GM18517 (cell line): ENCODE data around the gene ZFYVE1.
A peak's percentile ranks its signal among the peaks of the same experiment; 100 is the strongest.
"Not testable (repeated sequence)": the region's sequence is repeated elsewhere in the genome, so short reads cannot be mapped to it uniquely, and the experiment has no call there.

Experiments used
- ATAC-seq: cut with Tn5 transposase; IDR thresholded peaks from one replicate; pipeline ENCODE4 v1.9.1; 2021; ENCODE audit warnings: mild to moderate bottlenecking, moderate library complexity; ENCODE audit not compliant: unreplicated experiment

Gene ZFYVE1

DNA sequence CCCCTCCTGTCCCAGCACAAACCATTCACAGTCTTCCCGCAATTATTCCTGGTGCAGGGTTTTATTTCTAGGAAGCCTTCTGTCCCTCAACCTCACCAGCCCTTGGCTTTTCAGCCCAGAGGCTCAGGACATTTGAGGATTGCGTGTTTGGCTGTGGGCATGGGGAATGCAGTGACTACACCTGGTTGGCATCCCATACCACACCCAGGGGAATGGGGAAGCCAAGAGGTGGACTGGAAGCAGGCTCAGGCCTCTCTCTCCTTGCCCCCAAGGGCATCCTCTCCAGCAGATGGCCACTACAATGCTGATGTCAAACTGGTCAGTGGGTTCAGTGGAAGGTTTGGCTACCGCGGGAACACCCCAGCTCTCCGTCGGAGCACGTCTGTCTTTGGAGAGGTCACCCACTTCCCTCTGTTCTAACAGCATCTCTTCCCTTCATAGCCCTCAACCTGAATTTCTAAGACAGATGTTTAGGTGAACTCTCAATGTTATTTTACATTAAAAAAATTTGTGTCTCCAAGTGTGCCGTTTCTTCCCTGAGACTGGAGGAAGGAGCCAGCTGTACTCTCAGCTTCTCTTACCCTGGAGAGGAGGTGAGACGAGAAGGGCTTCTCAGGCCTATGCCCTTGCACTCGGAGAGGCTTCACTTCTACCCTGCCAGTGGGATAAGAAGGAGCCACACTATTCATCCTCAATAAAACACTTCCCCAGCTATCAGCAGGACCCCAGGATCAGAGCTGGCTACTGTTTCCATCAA lies 65.1 kb downstream of the ZFYVE1 start:
- no peak for ATAC-seq

DNA sequence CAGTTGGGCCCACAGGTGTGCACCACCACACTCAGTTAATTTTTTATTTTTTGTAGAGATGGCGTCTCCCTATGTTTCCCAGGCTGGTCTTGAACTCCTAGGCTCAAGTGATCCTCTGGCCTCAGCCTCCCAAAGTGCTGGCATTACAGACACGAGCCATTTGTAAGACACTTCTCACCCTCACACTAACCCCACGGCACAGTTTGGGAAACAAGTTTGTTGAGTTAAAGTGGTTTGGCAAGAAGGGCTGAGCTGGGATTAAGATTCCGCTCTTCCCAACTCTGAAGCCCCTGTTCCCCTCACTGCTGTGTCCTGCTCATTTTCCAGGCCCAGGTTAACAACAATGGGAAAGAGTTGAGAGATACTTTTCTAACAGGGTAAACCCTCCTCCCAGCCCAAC lies 65.9 kb downstream of the ZFYVE1 start:
- ATAC-seq, result not testable (repeated sequence)

DNA sequence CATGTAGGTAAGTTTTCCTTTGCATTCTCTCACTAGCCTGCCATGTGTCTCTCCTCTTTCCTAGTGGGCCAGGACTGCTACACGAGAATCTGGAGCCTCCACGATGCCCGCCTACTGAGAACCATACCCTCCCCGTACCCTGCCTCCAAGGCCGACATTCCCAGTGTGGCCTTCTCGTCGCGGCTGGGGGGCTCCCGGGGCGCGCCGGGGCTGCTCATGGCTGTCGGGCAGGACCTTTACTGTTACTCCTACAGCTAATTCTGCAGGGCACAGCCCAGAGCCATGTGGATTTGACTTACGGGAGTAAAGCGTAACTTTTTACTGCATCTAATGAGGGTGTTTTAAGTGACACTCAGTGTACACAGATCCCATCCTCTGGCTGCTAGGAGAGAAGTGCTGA lies 68.4 kb downstream of the ZFYVE1 start:
- no peak for ATAC-seq

DNA sequence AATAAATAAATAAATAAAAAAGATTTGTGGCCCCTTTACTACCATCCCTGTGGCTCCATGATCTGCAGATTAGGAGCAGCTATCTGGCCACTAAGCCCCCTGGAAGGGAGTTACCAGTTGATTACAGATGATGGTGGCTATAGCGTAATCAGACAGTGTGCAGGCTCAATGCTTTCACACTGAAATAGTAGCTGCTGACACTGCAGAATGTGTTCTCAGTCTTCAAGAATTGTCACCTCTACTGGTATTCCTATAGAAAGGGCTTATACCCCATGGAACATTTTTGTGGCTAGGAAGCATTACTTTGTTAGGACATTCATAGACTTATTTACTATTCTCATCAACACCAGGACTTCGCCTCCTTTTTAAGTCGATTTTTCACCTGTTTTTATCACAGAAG lies 69.7 kb downstream of the ZFYVE1 start:
- ATAC-seq, result no peak

DNA sequence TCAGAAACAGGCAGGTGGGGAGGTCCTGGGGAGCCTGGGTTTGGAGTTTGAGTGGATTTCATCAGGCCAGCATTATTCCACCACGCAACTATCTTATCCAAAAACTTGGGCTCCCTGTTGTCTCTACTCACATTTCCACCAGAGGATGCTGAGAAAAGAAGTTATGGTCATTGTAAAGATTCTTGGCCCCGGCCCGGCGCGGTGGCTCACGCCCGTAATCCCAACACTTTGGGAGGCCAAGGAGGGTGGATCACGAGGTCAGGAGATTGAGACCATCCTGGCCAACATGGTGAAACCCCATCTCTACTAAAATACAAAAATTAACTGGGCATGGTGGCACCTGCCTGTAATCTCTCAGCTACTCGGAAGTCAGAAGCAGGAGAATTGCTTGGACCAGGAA lies 70.2 kb downstream of the ZFYVE1 start:
- not testable (repeated sequence) for ATAC-seq

DNA sequence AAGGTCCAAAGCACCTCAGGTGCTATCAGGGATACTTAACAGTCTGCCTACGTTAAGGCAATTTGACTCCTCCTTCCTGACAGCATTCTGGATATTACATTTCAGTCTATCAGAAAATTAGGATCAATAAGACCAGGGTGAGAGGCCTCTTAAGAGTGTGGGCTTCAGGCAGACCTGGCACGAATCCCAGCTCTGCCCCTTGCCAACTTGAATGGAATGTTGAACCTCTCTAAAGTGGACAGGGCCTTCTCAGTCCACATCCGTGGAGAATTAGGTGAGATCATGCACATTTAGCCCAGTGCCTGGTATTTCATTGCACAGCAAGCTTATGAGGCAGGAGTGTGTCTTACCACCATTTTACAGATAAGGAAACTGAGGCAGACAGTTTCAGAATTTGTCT lies 74.7 kb downstream of the ZFYVE1 start:
- no peak for ATAC-seq

DNA sequence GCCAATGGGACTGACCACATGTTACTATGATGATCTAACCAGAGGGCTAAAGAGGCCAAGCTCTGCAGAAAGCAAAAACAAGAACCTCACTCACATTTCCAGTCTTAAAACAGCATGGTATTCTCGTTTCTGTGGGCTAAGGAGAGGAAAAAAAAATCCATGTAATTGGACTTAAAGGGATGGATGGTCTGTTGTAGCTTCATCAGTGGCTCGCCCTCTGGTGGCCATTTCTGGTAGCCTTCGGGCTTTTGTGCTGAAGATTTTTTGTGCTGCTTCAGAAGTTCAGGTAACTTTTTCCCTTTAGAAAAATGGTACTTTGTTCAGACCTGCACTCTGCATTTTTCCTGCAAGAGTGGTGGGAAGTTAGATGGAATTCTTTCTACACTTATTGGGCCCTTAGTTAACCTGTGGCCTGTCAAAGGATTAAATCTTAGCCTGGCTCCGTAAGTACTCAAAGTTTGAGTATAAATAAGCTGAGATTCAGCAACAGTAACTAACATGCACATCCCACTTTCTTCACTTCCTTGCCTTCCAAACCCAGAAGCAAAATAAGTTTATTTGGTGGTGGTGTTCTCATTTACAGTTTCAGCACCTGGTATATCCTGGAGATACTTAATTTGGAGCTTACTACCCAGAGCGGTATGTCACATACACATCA lies 78.3 kb downstream of the ZFYVE1 start:
- no peak for ATAC-seq

DNA sequence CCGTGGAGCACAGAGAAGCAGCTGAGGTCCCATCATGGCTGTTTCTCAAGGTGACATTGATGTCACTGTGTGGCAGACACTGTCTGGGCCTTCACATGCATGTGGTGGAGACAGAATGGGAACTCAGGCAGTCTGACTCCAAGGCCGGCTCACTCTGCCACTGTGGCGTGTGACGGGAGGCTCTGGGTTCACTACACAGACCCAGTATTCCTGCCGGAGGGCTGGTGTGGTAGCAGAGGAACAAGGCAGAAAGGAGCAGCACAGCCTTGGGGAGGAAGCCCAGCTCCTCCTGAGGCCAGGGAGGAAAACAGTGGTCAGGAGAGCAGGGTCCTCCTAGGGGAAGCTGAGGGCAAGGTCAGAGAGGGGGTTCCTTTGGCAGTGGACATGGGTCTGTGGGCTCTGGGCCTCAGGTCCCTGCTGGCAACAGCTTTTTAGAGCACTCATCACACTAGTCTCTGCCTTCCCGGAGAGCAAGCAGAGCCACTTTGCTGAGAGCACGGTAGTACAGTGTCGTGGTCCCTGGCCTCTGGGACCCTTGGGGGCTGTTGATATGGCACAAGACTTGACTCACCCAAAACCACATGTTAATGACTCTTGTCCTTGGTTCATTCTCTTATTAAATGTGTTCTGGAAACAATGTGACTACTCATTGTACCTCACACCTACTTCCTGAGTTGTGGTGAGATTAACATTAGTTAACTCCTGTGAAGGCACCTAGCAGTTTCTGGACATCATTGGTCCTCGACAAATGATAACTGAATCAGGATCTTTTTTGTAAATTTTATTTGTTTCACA lies 79.3 kb downstream of the ZFYVE1 start:
- no peak for ATAC-seq

DNA sequence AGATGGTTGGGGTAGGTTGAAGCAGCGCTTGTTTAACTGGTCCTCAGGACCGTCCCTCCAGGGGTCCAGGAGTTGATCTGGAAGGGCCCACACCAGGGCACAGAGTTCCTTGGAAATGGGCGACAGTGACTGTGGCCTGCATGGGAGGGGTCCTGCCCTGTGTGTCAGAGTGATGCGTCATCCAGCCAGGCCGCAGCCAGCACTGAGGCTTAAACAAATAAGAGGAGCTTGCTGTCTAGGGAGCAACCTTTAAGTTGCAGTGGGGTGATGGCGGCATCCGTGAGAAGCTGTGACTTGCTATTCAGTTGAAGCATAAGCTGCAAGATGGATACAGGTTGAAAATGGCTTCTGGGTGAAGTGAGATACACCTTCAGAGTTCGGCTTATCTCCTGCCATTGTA lies 80.4 kb downstream of the ZFYVE1 start:
- ATAC-seq, result no peak

DNA sequence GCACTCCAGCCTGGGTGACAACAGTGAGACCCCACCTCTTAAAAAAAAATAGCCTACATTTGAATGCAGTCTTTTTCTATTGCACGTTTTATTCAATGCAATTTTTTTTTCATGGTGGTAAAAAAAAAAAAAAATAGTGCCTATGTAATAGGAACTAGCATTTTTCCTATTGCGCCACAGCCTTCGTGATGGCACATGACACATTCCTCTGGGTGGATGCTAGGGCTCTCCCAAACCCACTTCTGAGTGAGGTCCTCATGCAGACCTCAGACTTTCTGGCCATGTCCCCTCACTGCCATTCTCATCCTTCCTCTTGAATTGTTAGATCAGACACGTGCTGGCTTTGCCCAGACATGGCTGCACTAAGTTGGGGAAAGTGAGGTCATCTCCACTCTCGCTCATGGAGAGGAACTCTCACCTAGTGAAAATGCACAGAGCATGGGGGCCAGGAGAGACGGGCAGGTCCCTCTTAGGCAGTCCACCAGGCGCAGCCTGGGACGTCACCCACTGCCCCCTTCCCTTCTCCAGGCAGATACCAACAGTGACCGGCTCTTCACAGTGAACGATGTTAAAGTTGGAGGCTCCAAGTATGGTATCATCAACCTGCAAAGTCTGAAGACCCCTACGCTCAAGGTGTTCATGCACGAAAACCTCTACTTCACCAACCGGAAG lies 81.4 kb downstream of the ZFYVE1 start:
- no peak for ATAC-seq

DNA sequence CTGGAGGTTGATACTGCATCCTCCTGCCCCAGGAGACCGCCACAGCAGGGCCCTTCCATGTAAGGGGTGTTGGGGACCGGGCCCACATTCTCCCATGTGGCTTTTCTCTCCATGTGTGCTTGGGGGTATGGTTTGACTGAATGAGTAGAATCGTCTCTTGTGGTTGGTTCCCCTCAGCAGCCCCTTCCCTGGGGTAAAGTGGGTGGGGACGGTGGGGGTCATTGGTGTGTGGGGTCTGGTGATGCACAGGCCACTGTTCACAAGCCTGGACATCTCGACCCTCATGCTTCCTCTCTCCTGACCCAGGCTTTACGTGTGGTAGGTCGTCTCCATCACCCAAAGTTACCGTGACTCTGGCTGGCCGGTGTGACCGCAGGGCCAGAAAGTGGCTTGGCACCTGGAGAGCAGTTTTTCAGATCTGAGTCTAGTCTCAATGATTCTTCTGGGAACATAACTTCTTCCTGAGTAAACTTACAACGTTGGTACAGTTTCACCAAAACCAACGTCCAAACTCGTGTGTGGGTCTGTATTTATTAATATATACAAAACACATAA lies 83.0 kb downstream of the ZFYVE1 start:
- no peak for ATAC-seq

DNA sequence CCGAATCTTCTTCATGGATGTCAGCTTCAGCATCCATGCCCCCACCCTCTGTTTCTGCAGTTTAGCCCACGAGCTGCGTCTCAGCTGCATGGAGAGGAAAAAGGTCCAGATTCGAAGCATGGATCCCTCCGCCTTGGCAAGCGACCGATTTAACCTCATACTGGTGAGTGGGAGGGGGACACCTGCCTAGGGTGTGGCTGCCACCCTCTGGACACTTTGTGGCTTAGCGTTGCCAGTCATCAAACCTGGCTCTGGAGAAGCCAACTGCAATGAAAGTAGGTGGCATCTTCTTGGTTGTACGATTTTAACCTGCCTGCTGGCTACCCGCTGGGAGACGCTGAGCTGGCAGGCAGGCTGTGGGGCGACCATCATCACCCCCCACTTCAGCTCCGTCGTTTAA lies 84.0 kb downstream of the ZFYVE1 start:
- no peak for ATAC-seq

DNA sequence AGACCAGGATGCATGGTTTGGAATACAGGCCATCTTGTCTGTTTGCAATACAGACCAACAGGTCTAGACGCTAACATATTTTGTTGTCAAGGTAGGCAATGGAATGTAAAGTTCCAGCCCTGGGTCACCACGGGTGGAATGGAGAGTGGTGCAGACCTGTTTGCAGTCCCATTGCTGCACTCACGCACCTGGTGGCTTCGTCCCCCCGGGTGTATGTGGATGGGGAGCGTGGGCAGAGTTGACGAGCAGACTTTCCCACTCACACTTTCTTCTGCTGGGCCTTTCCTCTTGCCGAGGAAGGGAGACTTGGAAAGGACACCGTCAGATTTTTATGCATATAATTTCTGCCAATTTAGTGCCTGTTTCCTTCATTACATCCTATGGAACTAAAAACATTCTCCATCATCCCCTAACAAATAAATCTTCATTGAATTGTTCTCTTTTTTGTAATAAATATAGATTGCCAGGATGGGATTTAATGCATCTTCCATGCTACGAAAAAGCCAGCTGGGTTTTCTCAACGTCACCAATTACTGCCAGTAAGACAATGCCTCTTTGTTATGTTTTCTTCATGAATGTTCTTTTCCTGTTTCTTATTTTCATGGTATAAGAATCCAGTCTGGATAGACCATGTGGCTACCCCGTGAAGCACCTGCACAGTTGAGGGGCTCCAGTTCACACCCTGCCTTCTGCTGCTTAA lies 85.5 kb downstream of the ZFYVE1 start:
- ATAC-seq, result no peak

DNA sequence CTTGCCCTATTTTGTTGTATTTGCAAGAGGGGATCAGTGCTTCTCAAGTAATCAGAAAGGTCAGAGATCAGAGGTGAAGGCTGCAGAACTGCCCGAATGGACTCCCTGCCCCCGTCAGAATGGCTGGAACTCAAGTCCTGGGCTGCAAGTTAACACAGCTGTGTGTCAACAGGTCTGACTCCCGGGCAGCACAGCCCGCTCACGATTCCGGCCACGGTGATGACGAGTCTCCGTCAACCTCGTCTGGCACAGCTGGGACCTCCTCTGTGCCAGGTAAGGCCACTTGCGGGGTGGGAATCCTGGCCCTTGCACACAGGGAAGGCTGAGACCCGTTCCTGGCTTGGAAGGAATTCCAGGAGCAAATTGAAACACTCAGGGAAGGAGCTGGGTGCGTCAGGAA lies 87.3 kb downstream of the ZFYVE1 start:
- ATAC-seq, result no peak

DNA sequence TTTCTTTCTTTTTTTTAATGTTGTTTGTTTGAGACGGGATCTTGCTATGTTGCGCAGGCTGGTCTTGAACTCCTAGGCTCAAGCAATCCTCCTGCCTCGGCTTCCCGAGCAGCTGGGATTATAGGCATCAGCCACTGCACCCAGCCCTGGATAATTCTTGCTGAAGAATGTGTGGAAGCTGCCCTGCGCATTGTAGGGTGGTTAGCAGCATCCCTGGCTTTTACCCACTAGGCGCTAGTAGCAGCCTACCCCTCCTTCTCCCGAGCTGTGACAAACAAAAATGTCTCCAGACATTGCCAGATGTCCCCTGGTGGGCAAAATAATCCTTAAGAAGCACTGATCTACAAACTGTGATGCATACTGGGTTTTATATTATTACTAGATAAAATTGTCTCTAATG lies 94.0 kb downstream of the ZFYVE1 start:
- no peak for ATAC-seq

DNA sequence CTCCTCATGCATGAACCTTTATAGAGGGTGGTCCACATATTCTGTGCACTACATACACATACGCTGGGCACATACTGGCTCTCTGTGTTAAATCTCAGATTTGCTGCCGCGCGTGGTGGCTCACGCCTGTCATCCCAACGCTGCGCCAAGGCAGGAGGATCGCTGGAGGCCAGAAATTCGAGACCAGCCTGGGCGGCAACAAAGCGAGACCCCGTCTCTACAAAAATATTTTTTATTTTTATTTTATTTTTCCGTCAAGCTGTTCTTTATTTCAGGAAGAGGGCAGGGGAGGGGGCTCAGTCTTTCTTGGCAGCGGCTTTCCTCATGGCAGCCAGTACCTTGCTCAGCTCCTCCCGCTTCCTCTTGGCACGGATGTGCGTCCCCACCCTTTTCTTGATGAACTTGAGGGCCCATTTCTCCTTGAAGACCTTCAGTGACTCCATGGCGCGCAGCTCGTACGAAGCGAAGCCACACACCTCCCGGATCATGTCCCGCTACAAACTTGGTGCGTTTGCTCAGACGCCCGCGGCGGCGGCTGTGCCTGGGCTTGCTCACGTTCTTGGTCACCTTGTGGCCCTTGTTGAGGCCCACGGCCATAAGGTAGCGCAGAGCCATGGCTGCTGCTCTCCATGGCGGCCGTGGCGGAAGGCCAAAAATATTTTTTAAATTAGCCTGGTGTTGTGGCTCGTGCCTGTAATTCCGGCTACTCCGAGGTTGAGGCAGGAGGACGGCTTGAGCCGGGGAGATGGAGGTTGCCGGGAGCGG lies 97.4 kb downstream of the ZFYVE1 start:
- ATAC-seq, result no peak

DNA sequence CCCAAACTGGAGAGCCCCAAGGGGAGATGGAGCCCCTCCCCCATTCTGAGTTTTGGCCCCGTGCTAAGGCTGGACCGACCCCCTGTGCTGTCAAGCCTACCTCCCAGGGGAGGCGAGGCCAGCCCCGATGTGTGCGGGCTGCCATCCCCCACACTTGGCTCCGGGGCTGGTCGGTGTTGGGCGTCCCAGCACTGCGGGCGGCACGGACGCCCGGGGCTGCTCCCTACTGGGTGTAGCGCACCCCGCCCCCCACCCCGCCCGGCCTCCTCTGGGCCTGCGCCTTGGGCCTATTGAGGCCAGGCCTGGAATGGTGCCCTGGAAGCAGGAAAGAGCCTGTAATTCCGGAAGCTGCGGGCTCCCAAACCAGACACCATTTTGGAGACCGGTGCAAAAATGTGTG lies 98.0 kb downstream of the ZFYVE1 start:
- ATAC-seq, result no peak

DNA sequence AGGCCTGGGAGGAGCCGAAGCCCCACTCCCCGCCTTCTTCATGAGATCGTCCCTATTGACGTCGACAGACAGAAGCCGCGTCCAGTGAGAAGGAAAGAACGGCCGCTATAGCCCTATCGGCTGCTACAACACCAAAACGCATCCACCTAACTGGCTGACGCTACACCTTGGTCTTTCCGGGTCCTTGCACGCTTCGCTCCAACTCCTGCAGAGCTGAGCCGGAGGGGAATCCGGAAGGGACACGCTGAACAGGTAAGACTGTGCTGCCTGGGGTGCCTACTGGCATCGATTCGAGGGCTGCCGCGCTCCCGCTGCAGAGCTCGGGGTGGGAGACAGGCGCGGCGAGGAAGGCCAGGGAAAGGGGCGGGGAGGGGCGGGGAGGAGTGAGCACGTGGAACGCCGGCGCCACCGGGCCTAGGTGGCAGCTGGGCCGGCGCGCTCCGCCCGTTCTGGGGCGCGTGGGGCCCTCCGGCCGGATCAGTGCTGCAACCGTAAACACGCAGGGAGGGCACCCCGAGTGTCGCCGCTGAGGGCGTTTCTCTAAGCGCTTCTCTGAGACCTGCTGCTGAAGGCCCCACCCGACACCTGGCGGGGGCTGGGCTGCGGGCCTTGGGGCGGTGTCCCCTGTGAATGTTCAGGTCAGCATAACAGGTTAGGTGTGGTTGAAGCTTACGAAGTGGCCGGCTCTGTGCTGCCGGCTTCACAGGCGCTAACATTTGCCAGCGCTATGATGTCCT lies 100.4 kb downstream of the ZFYVE1 start, which contains the start of gene DCAF4:
TSS of gene DCAF4 (plus strand) at position 173 of the 737 bp plus-strand sequence. CDS start 11,515 bp downstream, outside the sequence.
- peak; percentile 91 for ATAC-seq

DNA sequence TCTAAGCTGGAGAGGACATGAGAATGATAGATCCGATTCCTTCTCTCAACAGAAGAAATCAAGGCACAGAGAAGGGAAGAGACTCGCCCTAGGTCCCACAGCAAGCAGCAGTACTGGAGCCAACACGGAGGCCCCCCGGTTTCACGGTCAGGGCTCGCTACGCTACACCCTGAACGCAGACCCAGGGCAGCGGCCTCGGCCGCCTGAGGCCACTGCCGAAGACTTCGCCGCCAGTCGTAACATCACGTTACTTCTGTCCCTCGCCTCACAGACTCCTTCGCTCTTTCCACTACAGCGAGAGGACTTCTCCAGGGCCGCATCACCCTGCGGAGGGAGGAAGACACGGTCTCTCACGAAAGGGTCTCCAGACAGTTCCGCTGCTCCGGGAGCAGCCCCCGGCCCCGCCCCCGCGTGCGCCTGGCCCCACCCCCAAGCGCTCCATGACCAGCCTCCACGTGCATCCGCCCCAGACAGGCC lies 101.1 kb downstream of the ZFYVE1 start:
- peak; percentile 31 for ATAC-seq
